Smooth muscle cell (in vitro differentiated cells): ENCODE data around the gene TBC1D22B. TPM values are rescaled to one million over a fixed set of nuclear protein-coding genes. Genes with fewer than 3 reads are reported as not detected.
"Not testable (repeated sequence)": the region's sequence is repeated elsewhere in the genome, so short reads cannot be mapped to it uniquely, and the experiment has no call there.

Experiments used
- DNase-seq: peaks from one replicate; lab custom pipeline; 2025; ENCODE audit not compliant: unreplicated experiment; lab: John Stamatoyannopoulos, UW
- H2AFZ ChIP-seq: fragments of 200-600 bp; sonication (generic); 2 replicates; pipeline ENCODE4 v1.6.0; 2016; ENCODE audit warnings: antibody characterized with exemption, low read depth, mild to moderate bottlenecking
- H3F3A ChIP-seq: fragments of 200-600 bp; sonication (generic); 2 replicates; pipeline ENCODE4 v1.6.0; 2017; ENCODE audit warnings: antibody characterized with exemption, low read depth
- H3K27ac ChIP-seq: fragments of 200-600 bp; sonication (generic); 2 replicates; pipeline ENCODE4 v1.5.1; 2016; ENCODE audit warnings: low read depth, mild to moderate bottlenecking
- H3K27me3 ChIP-seq: fragments of 200-600 bp; sonication (generic); 2 replicates; pipeline ENCODE4 v1.6.1; 2016; ENCODE audit warnings: low read depth, mild to moderate bottlenecking
- H3K36me3 ChIP-seq: fragments of 200-600 bp; sonication (generic); 2 replicates; pipeline ENCODE4 v1.5.1; 2016; ENCODE audit warnings: low read depth
- H3K4me1 ChIP-seq: fragments of 200-600 bp; sonication (generic); 2 replicates; pipeline ENCODE4 v1.5.1; 2016; ENCODE audit warnings: low read depth
- H3K4me2 ChIP-seq: fragments of 200-600 bp; sonication (generic); 2 replicates; pipeline ENCODE4 v1.6.0; 2016; ENCODE audit warnings: mild to moderate bottlenecking
- H3K4me3 ChIP-seq: fragments of 200-600 bp; sonication (generic); 2 replicates; pipeline ENCODE4 v1.5.1; 2016; ENCODE audit warnings: mild to moderate bottlenecking
- H3K79me2 ChIP-seq: fragments of 200-600 bp; sonication (generic); 2 replicates; pipeline ENCODE4 v1.6.0; 2016; ENCODE audit warnings: low read depth, mild to moderate bottlenecking
- H3K9ac ChIP-seq: fragments of 200-600 bp; sonication (generic); 2 replicates; pipeline ENCODE4 v1.6.0; 2016; ENCODE audit warnings: low read depth
- H3K9me3 ChIP-seq: fragments of 200-600 bp; sonication (generic); replicated peaks from 2 replicates; pipeline ENCODE4 v1.5.1; 2016; ENCODE audit warnings: low read depth
- H4K20me1 ChIP-seq: fragments of 200-600 bp; sonication (generic); 2 replicates; pipeline ENCODE4 v1.6.0; 2016; ENCODE audit warnings: low read depth
- WGBS: methylation state at CpG from one replicate; pipeline ENCODE4 v1.1.7; 2016; ENCODE audit warnings: low lambda C conversion rate; 5-methylcytosine and 5-hydroxymethylcytosine counted together
- polyA plus RNA-seq: library from polyadenylated mRNA; unstranded; fragments of >200 nt; fragmentation: Nextera tagmentation; extraction: Ambion mirVana; gene quantifications from 2 replicates; pipeline ENCODE4 v1.2.1, GENCODE V29; 2016
- total RNA-seq: library from RNA; depleted of rRNA; stranded (reverse); fragments of >200 nt; gene quantifications from 2 replicates; pipeline ENCODE4 v1.2.3, GENCODE V29; 2014
- TF ChIP-seq, protein P1 (sequence below): fragments of 200-600 bp; sonication (generic); IDR thresholded peaks from 2 replicates; pipeline ENCODE4 v1.5.1; 2017; ENCODE audit warnings: borderline replicate concordance, mild to moderate bottlenecking, antibody characterized with exemption; ENCODE audit not compliant: insufficient read depth, poor library complexity, severe bottlenecking

TBC1D22B gene
- total and polyA plus RNA-seq, 2 experiments from 2014 or later, result 5.6 to 7.2 TPM

DNA sequence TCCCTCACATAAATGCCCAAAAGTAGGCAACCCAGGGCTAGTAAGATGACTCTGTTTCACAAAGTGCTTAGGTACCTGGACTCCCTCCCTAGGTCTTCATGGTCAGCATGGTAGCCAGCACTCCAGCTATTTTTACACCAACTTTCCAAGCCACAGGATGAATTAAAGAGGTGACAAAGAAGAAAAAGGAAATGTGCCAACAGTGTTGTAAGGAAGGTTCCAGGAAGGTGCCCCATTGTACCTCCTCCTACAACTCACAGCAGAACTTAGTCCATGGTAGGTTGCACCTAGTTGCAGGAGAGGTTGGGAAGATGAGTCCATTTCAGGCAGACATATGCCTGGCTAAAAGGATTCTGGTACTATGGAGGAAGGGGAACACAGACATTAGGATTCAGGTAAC, 76.5 kb downstream of the TBC1D22B start:
- no peaks in the 10 kb centered on the region for H3K27me3 ChIP-seq
- H3F3A ChIP-seq, result no peaks in the 10 kb centered on the region
- no peak overlapping the region for H3K27ac ChIP-seq
- H3K36me3 ChIP-seq, result no peaks in the 10 kb centered on the region
- DNase-seq, result no peak
- TF ChIP-seq, protein P1, sequence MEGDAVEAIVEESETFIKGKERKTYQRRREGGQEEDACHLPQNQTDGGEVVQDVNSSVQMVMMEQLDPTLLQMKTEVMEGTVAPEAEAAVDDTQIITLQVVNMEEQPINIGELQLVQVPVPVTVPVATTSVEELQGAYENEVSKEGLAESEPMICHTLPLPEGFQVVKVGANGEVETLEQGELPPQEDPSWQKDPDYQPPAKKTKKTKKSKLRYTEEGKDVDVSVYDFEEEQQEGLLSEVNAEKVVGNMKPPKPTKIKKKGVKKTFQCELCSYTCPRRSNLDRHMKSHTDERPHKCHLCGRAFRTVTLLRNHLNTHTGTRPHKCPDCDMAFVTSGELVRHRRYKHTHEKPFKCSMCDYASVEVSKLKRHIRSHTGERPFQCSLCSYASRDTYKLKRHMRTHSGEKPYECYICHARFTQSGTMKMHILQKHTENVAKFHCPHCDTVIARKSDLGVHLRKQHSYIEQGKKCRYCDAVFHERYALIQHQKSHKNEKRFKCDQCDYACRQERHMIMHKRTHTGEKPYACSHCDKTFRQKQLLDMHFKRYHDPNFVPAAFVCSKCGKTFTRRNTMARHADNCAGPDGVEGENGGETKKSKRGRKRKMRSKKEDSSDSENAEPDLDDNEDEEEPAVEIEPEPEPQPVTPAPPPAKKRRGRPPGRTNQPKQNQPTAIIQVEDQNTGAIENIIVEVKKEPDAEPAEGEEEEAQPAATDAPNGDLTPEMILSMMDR, result no peak
- H3K79me2 ChIP-seq, result no peaks in the 10 kb centered on the region
- H3K9ac ChIP-seq, result no peak overlapping the region
- H3K4me3 ChIP-seq, result no peak overlapping the region
- H3K4me1 ChIP-seq, result no peaks in the 10 kb centered on the region
- no peak overlapping the region for H2AFZ ChIP-seq
- H3K9me3 ChIP-seq, result no peaks in the 10 kb centered on the region
- H4K20me1 ChIP-seq, result no peaks in the 10 kb centered on the region
- H3K4me2 ChIP-seq, result no peak overlapping the region

DNA sequence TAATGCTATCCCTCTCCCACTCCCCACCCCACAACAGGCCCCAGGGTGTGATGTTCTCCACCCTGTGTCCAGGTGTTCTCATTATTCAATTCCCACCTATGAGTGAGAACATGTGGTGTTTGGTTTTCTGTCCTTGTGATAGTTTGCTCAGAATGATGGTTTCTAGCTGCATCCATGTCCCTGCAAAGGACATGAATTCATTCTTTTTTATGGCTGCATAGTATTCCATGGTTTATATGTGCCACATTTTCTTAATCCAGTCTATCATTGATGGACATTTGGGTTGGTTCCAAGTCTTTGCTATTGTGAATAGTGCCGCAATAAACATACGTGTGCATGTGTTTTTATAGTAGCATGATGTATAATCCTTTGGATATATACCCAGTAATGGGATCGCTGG, 80.7 kb downstream of the TBC1D22B start:
- H3F3A ChIP-seq, H3K4me1 ChIP-seq, H4K20me1 ChIP-seq, H3K9me3 ChIP-seq, H2AFZ ChIP-seq, H3K27ac ChIP-seq, H3K36me3 ChIP-seq, DNase-seq, H3K9ac ChIP-seq, H3K4me3 ChIP-seq, H3K79me2 ChIP-seq, H3K4me2 ChIP-seq, H3K27me3 ChIP-seq: not testable (repeated sequence)
- 95% methylated on average over 3 of the region's 3 CpGs for WGBS

DNA sequence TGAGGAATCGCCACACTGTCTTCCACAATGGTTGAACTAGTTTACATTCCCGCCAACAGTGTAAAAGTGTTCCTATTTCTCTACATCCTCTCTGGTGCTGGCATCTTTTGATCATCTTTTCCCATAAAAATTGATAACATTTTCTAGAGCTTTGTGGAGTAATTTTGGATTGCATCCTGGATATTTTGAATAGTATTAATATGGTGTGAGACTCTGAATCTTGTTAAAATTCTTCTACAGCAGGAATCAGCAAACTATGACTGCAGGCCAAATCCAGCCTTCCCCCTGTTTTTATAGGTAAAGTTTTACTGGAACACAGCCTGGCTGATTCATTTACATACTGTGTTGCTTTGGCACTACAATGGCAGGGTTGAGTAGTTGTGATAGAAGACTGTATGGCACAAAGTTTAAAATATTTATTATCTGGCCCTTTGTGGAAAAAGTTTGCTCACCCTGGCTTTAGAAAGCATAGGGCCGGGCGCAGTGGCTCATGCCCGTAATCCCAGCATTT, 81.2 kb downstream of the TBC1D22B start:
- Histone ChIP-seq H2AFZ (no peak overlapping the region), H3K4me2 (no peak overlapping the region), H3K27me3 (peaks cover 6% of the 10 kb centered on the region), H3K9ac (no peak overlapping the region), H4K20me1 (no peaks in the 10 kb centered on the region), H3F3A (no peaks in the 10 kb centered on the region), H3K79me2 (no peaks in the 10 kb centered on the region), H3K4me1 (no peaks in the 10 kb centered on the region), H3K36me3 (no peaks in the 10 kb centered on the region), H3K9me3 (no peaks in the 10 kb centered on the region), H3K4me3 (no peak overlapping the region), H3K27ac (no peak overlapping the region)
- TF ChIP-seq, protein P1, result no peak
- 98% methylated on average over 5 of the region's 5 CpGs for WGBS
- no peak for DNase-seq

DNA sequence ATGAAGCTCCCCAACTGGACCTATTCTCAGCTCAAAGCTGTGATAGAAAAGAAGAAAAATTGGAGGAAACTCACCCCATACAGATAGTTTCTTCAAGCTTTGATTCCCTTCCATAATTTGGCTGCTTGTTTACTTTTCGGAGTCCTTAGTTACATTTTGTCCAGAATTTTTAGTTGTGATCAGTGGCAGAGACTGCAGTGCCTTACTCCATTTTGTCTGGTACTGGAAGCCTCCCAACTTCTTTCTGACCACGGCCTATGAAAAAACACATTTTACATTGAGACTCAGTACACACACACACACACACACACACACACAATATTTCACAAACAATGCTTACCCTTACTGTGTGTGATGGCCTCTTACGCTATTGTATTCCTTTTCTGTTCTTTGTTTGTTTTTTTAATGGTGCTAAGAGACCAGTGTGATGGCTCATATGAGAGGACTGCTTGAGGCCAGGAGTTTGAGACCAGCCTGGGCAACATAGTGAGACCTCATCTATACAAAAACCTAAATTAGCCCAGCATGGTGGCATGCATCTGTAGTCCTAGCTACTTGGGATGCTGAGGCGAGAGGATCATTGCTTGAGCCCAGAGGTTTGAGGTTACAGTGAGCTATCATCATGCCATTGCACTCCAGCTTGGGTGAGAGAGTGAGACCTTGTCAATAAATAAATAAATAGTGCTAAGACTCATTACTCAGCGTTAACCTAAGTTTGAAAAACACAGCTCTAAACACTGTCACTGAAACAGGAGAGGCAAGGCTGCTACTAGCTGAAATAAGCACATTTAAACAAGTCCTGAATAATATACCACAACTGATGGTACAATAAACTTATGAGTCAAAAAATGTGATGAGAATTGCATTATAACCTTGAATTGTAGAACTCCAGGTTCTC, 82.4 kb downstream of the TBC1D22B start:
- Histone ChIP-seq H3F3A (no peaks in the 10 kb centered on the region), H3K4me3 (no peak overlapping the region), H3K4me2 (no peak overlapping the region), H3K9ac (no peak overlapping the region), H3K9me3 (no peaks in the 10 kb centered on the region), H3K79me2 (no peaks in the 10 kb centered on the region), H3K27me3 (peaks cover 6% of the 10 kb centered on the region), H3K27ac (no peak overlapping the region), H3K36me3 (no peaks in the 10 kb centered on the region), H2AFZ (no peak overlapping the region), H3K4me1 (no peaks in the 10 kb centered on the region), H4K20me1 (no peaks in the 10 kb centered on the region)
- WGBS, result 97% methylated on average over 5 of the region's 5 CpGs
- TF ChIP-seq, protein P1, result no peak
- DNase-seq, result no peak
